HG03565 (cell line): ENCODE measurements around the gene UGT1A7.
"Not testable (repeated sequence)": the region's sequence is repeated elsewhere in the genome, so short reads cannot be mapped to it uniquely, and the experiment has no call there.

Experiments
- ATAC-seq: cut with Tn5 transposase; IDR thresholded peaks from one replicate; pipeline ENCODE4 v1.9.1; 2021; ENCODE audit warnings: mild to moderate bottlenecking, moderate library complexity; ENCODE audit not compliant: unreplicated experiment

UGT1A7 gene

GRCh38 chr2:233681521-233682099 lies at the start of gene UGT1A7:
UGT1A7 (plus strand) TSS chr2:233681901; CDS start chr2:233681938, 37 bp downstream.
- ATAC-seq = no peak

GRCh38 chr2:233636306-233636705 lies 45.4 kb upstream of the UGT1A7 start, which contains the start of gene UGT1A10:
UGT1A10 (plus strand) TSS chr2:233636448; CDS start chr2:233636523, 75 bp downstream.
- not testable (repeated sequence) for ATAC-seq

DNA sequence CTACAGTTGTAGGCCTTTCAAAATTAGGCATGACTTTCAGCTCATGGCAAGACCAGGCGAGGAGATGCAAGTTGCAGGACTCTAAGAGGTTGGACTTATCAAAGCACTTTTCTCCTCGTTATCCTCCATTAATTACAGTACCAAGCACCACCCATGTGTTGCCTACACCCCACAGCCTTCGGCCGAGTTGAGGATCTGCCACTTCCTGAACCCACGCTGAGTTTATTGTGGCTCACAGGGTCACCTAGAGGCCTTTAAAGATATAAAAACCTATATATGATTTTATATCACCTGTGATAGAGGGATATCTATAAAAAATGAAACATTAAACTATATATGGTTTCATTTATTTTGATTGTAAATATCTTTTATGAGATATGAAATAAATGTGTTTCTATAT lies 42.9 kb upstream of the UGT1A7 start:
- ATAC-seq = no peak

GRCh38 chr2:233639860-233640259 lies 41.8 kb upstream of the UGT1A7 start:
- ATAC-seq = no peak

DNA sequence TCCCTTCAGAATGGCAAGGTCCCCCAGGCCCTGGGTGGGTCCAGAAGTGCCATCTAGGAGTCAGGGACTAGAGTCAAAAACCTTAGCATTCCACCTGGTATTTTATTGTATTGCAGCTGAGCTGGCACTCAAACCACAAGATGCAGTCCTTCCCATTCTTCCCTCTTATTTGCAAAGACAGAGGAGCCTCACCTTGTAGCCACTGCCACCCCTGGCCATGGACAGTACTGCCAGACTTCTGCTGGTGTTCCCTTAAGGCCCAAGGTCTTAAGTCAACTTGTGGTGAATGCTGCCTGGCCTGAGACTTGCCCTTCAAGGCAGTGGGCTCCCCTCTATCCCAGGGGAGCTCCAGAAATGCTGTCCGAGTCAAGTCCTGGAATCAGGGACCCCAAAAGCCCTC lies 38.6 kb upstream of the UGT1A7 start:
- no peak for ATAC-seq

GRCh38 chr2:233646033-233646432 lies 35.7 kb upstream of the UGT1A7 start:
- ATAC-seq = not testable (repeated sequence)

- no peak for ATAC-seq
These were observed 30.7 kb upstream of the UGT1A7 start for GRCh38 chr2:233650981-233651380.

- ATAC-seq = no peak
These were observed 30.3 kb upstream of the UGT1A7 start for GRCh38 chr2:233651430-233651829.

GRCh38 chr2:233654501-233654900 lies 27.2 kb upstream of the UGT1A7 start:
- ATAC-seq = no peak

GRCh38 chr2:233655043-233655442 lies 26.7 kb upstream of the UGT1A7 start:
- no peak for ATAC-seq

DNA sequence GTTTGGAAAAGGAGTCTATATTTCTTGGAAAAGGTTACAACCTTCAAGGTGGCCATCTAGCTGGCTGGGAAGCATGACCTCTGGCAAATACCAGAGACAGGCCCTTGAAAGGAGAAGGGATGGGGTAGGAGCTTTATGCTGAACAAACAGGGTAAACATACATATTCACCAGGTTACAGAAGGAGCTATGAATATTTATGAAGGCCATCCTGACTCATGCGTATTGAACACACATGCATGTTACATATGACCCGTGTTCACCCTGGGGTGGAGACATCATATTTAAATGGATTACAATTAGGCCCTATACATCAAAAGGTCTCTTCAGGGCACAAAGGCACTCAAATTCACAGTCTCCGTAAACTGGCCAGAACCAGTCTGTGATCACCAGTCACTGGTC lies 25.8 kb upstream of the UGT1A7 start:
- ATAC-seq = not testable (repeated sequence)

GRCh38 chr2:233656443-233656842 lies 25.3 kb upstream of the UGT1A7 start:
- ATAC-seq = no peak

DNA sequence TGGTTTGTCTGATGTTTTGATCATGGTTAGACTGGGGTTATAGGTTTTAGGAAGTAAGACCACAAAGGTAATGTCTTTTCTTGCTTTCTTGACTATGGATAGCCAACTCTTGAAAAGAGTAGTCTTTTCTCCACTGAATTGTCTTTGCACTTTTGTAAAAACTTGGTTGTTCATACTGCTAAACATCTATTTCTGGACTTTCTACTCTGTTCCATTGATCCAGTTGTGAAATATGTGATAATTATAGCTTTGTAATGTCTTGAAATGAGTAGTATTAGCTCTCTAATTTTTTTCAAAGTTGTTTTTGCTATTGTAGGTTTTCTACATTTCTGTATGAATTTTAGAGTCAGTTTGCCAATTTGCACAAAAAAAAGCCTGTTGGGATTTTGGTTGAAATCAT lies 23.1 kb upstream of the UGT1A7 start:
- no peak for ATAC-seq

GRCh38 chr2:233663911-233664310 lies 17.8 kb upstream of the UGT1A7 start:
- ATAC-seq = no peak

DNA sequence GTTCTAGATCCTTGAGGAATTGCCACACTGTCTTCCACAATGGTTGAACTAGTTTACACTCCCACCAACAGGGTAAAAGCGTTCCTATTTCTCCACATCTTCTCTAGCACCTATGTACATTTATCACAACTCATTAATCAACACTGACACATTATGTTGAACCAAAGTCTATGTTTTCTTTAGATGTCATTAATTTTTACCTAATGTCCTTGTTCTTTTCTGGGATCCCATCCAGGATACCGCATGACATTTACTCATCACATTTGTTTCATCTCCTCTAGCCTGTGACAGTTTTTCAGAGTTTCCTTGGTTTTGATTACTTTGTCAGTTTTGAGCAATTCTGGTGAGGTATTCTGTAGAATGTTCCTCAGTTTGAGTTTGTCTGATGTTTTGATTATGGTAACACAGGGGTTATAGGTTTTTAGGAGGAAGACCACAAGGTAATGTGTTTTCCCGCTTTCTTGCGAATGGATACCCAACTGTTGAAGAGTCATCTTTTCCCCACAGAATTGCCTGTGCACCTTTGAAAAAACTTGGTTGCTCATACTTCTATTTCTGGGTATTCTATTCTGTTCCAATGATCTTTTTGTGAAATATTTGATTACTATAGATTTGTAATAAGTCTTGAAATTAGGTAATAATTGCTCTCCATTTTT lies 13.0 kb upstream of the UGT1A7 start:
- ATAC-seq = no peak

DNA sequence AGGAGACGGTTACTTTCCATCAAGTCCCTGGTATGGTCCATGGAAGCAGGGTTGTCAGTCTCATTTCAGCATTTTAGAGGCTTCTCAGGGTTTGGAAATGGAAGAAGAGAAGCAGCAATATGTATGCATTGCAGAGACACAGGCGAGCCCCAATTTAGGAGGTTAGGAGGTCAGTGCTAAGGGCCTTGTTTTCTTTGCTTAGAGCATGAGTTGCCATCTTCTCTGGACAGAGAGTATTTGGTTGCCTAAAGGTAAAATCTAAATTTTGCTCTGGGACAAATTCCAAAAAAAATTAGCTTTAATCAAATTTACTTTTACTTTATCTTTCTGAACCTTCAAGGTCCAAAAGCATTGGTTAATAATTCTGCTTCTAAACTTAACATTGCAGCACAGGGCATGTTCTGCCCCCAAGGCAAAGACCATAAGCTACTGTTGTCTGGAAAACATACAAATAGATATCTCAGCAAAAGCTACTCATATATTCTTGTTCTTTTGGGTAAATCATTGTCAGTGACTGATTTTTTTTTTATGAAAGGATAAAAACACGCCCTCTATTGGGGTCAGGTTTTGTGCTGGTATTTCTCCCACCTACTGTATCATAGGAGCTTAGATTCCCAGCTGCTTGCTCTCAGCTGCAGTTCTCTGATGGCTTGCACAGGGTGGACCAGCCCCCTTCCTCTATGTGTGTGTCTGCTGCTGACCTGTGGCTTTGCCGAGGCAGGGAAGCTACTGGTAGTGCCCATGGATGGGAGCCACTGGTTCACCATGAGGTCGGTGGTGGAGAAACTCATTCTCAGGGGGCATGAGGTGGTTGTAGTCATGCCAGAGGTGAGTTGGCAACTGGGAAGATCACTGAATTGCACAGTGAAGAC lies 10.2 kb upstream of the UGT1A7 start, which contains the start of gene UGT1A9:
Gene UGT1A9, plus strand, starts transcription at position 609 of the 872 bp plus-strand sequence. Its CDS starts 37 bp downstream, at position 646.
- no peak for ATAC-seq

GRCh38 chr2:233672886-233673285 lies 8.8 kb upstream of the UGT1A7 start:
- no peak for ATAC-seq

DNA sequence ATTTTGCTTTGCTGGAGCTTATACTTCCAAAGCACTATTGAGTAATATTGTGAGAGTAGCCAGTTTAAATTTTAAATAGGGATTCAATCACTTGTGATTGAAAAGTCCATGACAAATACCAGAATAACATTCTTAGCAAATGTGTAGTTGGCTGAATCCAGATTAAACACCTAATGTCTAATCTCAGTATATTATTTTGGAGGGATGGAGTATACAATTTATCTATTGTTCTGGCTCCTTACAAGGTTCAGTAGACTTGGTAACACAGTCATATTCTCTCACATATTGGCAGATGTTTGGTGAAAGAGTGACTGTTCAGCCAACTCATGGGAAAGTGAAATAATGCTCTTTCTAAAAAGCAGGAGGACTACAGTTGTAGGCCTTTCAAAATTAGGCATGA lies 7.8 kb upstream of the UGT1A7 start:
- ATAC-seq = no peak

DNA sequence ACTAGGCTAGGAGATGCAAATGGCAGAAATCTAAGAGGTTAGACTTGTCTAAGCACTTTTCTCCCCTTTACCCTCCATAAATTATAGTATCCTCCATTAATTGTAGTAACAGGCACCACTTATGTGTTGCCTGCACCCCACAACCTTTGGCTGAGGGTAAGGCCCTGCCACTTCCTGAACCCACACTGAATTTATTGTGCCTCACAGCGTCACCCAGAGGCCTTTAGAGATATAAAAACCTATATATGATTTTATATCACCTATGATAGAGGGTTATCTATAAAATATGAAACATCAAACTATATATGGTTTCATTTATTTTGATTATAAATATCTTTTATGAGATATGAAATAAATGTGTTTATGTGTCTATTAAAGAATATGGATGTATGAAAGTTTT lies 7.4 kb upstream of the UGT1A7 start:
- no peak for ATAC-seq

DNA sequence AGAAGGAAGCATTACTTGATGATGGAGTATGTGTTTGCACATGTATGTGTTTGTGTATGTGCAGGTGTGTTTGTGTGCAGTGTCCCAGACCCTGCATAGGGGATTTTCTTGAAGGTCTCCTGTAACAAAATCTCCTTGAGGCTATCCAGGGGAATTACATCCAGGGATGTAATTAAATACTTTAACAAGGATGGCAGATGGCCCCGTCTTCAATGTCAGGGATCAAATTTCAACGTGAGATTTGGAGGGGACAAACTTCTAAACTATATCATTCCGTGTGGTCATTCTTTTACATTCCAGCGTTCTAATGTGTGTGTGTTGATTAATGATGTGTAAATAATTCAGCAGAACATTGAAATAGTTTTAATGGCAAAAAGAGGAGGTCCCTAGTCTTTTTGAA lies 6.7 kb upstream of the UGT1A7 start:
- ATAC-seq = no peak

DNA sequence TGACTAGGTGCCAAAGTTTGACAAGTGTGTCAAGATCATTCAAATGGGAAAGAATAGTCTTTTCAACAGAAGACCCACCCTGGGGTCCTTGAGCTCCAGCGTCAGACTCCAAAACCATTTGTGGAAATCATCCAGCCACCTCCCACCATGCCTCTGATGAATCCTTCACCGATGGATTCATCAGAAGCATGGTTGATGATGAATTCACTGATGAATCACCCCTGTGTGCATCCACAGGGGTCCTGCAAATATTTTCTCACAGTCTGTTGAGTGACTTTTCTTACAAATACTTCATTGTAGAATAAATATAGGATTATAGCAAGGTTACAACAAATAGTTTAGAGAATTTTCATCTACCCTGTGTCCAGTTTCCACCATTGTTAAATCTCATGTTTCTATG lies 5.7 kb upstream of the UGT1A7 start:
- no peak for ATAC-seq

- no peak for ATAC-seq
These were observed 2.5 kb upstream of the UGT1A7 start for GRCh38 chr2:233679196-233679595.
